Activated naive CD4-positive, alpha-beta T cell treated with anti-CD3 and anti-CD28 coated beads, Interleukin-2, amount 50 U/mL, for 24 hours (primary cell): ENCODE data around the gene UBR3.
"Not testable (repeated sequence)": the region's sequence is repeated elsewhere in the genome, so short reads cannot be mapped to it uniquely, and the experiment has no call there.

Experiments used
- H3K27ac Mint-ChIP-seq: one replicate; pipeline ENCODE4 v1.8.0; 2021; ENCODE audit warnings: mild to moderate bottlenecking, mixed read lengths
- H3K27me3 Mint-ChIP-seq: one replicate; pipeline ENCODE4 v1.8.0; 2021; ENCODE audit warnings: mixed read lengths
- H3K36me3 Mint-ChIP-seq: one replicate; pipeline ENCODE4 v1.8.0; 2021; ENCODE audit warnings: mixed read lengths
- H3K4me1 Mint-ChIP-seq: one replicate; pipeline ENCODE4 v1.8.0; 2021; ENCODE audit warnings: mixed read lengths
- H3K4me3 Mint-ChIP-seq: one replicate; pipeline ENCODE4 v1.8.0; 2021; ENCODE audit warnings: mild to moderate bottlenecking, mixed read lengths
- H3K9me3 Mint-ChIP-seq: one replicate; pipeline ENCODE4 v1.8.0; 2021; ENCODE audit warnings: mixed read lengths

The UBR3 gene

DNA sequence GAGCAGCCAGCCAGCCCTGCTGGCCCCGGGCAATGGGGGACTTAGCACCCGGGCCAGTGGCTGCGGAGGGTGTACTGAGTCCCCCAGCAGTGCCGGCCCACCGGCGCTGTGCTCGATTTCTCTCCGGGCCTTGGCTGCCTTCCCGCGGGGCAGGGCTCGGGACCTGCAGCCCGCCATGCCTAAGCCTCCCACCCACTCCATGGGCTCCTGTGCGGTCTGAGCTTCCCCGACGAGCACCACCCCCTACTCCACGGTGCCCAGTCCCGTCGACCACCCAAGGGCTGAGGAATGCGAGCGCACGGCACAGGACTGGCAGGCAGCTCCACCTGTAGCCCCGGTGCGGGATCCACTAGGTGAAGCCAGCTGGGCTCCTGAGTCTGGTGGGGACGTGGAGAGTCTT is 14.4 kb downstream of the UBR3 start:
- H3K9me3 Mint-ChIP-seq, H3K27me3 Mint-ChIP-seq, H3K4me3 Mint-ChIP-seq, H3K27ac Mint-ChIP-seq: not testable (repeated sequence)
- Mint-ChIP-seq H3K4me1 (peaks cover 66% of the 10 kb centered on the region), H3K36me3 (peaks cover 13% of the 10 kb centered on the region)

DNA sequence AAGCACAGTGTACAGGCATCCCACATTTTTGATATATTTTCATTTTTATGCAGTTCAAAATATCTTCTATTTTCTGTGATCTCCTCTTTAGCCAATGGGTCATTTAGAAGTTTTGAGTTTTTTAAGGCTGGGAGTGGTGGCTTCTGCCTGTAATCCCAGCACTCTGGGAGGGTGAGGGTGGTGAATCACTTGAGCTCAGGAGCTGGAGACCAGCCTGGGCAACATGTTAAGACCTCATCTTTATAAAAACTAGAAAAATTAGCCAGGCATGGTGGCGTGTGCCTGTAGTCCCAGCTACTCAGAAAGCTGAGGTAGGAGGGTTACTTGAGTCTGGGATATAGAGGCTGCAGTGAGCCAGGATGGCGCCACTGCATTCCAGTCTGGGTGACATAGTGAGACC is 17.8 kb downstream of the UBR3 start:
- H3K4me3 Mint-ChIP-seq: no peak overlapping the region
- H3K4me1 Mint-ChIP-seq: peaks cover 65% of the 10 kb centered on the region
- no peaks in the 10 kb centered on the region for H3K27me3 Mint-ChIP-seq
- H3K9me3 Mint-ChIP-seq: no peaks in the 10 kb centered on the region
- no peak overlapping the region for H3K27ac Mint-ChIP-seq
- peaks cover 19% of the 10 kb centered on the region for H3K36me3 Mint-ChIP-seq

DNA sequence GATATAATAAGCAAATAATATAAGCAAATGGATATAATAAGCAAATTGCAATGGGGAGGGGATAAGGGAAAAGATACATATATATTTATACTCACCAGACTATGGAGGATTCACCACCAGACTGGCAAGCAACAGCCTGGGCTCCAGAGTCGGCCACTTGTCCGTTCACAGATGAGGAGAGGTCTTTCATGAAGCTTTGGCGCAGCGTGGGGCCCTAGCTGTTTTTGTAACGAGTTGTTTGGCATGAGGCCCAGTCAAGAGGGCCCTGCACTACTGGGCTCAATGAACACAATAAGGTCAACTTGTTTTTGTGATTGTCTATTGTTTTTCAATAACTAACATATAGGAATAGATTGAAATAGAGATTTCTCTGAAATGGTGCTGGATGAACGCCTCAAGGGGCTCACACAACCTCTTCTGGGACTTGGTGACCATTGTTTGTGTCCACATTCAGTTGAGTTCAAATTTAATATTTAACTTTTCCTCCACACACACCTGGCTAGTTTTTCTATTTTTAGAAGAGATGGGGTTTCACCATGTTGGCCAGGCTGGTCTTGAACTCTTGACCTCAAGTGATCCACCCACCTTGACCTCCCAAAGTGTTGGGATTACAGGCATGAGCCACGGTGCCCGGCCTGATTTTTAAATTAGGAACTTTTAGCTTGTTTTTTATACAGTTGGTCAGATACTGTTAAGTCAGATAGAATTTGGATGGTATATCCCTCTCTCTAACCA is 21.9 kb downstream of the UBR3 start:
- not testable (repeated sequence) for H3K27me3 Mint-ChIP-seq, H3K4me3 Mint-ChIP-seq, H3K9me3 Mint-ChIP-seq, H3K27ac Mint-ChIP-seq
- peaks cover 71% of the 10 kb centered on the region for H3K4me1 Mint-ChIP-seq
- H3K36me3 Mint-ChIP-seq: peaks cover 14% of the 10 kb centered on the region

DNA sequence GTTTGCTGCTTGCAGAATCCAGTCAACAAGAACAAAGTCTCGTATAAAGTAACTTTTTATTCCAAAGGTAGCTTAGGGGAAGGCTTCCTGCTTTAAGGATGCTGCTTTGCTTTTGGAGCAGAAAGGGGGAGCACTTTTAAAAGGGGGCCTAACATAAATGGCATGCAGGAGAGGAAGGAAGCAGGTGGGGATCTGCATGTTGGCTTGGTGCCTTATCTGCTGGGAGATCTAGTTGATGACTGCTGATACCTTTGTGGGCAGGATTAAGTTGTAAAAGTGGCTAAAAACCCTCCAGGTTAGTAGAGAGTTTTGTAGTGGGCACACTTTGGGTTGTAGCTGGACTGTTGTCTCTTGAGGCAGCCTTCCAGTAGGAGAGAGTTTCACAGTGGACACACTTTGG is 22.5 kb downstream of the UBR3 start:
- H3K36me3 Mint-ChIP-seq: peaks cover 14% of the 10 kb centered on the region
- H3K4me3 Mint-ChIP-seq: no peak overlapping the region
- H3K27ac Mint-ChIP-seq: no peak overlapping the region
- no peaks in the 10 kb centered on the region for H3K27me3 Mint-ChIP-seq
- no peaks in the 10 kb centered on the region for H3K9me3 Mint-ChIP-seq
- H3K4me1 Mint-ChIP-seq: peaks cover 68% of the 10 kb centered on the region

DNA sequence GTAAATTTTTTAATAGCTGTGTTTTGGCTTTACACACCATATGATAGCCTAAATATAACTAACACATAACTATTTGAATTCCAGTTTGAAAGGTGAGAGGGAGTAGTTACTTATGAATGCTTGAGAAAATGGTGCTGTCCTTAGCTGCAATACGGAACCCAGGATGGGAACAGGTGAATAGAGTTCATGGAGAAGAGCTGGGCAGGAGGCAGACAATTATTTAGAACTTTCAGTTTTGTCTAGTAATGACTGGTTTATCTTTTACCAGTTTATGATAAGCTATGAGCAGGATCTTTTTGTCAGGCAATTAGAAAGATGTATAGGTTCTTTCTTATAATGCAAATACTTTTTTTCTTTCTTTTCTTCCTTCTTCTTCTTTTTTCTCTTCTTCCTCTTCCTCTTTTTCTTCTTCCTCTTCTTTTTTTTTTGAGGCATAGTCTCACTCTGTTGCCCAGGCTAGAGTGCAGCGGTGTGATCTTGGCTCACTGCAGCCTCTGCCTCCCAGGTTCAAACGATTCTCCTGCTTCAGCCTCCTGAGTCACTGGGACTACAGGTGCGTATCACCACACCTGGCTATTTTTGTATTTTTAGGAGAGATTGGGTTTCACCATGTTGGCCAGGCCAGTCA is 25.9 kb downstream of the UBR3 start:
- Mint-ChIP-seq H3K9me3 (no peaks in the 10 kb centered on the region), H3K27ac (no peak overlapping the region), H3K27me3 (no peaks in the 10 kb centered on the region), H3K4me1 (peaks cover 40% of the 10 kb centered on the region), H3K4me3 (no peak overlapping the region), H3K36me3 (peaks cover 12% of the 10 kb centered on the region)

DNA sequence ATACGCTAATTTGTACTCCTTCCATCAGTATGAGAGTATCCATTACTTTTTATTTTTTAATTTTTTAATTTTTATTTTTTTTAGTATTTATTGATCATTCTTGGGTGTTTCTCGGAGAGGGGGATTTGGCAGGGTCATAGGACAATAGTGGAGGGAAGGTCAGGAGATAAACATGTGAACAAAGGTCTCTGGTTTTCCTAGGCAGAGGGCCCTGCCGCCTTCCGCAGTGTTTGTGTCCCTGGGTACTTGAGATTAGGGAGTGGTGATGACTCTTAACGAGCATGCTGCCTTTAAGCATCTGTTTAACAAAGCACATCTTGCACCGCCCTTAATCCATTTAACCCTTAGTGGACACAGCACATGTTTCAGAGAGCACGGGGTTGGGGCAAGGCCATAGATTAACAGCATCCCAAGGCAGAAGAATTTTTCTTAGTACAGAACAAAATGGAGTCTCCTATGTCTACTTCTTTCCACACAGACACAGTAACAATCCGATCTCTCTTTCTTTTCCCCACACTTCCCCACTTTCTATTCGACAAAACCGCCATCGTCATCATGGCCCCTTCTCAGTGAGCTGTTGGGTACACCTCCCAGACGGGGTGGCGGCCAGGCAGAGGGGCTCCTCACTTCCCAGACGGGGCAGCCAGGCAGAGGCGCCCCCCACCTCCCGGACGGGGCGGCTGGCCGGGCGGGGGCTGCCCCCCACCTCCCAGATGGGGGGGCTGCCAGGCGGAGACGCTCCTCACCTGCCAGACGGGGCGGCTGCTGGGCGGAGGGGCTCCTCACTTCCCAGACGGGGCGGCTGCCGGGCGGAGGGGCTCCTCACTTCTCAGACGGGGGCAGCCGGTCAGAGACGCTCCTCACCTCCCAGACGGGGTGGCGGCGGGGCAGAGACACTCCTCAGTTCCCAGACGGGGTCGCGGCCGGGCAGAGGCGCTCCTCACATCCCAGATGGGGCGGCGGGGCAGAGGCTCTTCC is 28.3 kb downstream of the UBR3 start:
- not testable (repeated sequence) for H3K27me3 Mint-ChIP-seq, H3K4me3 Mint-ChIP-seq, H3K9me3 Mint-ChIP-seq, H3K27ac Mint-ChIP-seq, H3K36me3 Mint-ChIP-seq
- H3K4me1 Mint-ChIP-seq: peaks cover 37% of the 10 kb centered on the region

DNA sequence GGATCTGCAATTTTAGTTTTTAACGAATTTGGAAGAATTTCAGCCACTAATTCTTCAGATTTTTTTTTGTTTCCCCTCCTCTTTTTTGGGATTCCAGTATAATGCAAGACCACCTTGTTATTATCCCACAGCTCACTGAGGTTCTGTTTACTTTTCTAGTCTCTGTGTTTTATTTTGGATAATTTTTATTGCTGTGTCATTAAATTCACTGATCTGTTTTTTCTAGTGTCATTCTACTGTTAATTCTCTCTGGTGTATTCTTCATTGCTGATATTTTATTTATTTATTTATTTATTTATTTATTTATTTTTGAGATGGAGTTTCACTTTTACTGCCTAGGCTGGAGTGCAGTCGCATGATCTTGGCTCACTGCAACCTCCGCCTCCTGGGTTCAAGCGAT is 32.2 kb downstream of the UBR3 start:
- no peak overlapping the region for H3K4me3 Mint-ChIP-seq
- no peak overlapping the region for H3K27ac Mint-ChIP-seq
- H3K27me3 Mint-ChIP-seq: no peaks in the 10 kb centered on the region
- peaks cover 9% of the 10 kb centered on the region for H3K36me3 Mint-ChIP-seq
- peaks cover 41% of the 10 kb centered on the region for H3K4me1 Mint-ChIP-seq
- H3K9me3 Mint-ChIP-seq: no peaks in the 10 kb centered on the region

DNA sequence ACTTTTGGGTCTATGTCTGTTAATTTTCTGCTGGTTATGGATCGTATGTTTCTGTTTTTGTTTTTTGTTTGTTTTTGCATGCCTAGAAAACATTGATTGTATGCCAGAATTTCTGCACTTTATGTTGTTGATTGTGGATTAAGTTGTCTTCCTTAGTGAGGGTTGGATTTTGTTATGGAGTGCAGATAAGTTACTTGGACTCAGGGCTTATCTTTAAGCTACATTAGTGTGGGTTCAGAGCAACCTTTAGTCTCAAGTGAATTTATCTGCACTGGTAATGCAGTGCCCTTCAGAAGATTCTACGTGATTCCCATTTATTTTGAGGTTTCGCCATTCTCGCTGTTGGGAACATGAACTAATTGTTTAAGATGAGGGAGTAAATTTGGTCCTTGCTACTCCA is 32.9 kb downstream of the UBR3 start:
- peaks cover 9% of the 10 kb centered on the region for H3K36me3 Mint-ChIP-seq
- H3K27me3 Mint-ChIP-seq: no peaks in the 10 kb centered on the region
- peaks cover 43% of the 10 kb centered on the region for H3K4me1 Mint-ChIP-seq
- no peak overlapping the region for H3K4me3 Mint-ChIP-seq
- H3K27ac Mint-ChIP-seq: no peak overlapping the region
- H3K9me3 Mint-ChIP-seq: no peaks in the 10 kb centered on the region

DNA sequence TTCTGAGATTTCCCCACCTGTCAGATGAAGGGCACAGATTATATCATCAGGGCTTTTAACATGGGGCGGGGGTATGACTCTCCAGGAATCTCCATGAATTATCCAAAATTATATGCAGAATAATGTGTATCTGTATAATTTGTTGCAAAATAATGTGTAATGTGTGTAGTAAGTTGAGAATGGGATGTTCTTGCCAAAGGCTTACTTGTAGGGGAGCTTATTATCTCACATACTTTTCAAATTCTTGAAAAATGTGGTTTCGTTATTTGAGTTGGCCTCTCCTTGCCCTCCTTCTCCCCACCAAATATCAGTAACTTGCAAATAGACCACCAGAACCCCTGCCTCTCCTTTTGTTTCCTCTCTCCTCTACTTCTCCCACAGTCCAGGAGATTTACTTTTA is 35.6 kb downstream of the UBR3 start:
- H3K4me1 Mint-ChIP-seq: peaks cover 50% of the 10 kb centered on the region

DNA sequence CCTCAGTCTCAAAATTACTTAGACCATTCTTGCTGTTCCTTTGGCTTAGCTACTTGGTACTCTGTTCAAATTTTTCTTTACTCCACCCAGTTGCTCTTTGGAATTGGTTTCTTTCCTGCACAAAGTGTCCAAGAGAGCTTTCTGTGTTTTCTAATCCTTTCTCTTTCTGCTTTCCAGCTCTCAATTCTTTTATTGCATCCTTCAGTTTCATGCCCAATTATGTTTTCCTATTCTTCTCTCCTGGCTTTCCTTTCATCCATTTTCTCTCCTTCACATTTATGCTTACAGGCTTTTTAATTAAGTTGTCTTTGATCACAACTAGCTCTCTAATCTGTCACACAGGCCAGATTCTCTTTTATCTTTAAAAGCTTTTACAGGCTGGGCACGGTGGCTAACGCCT is 38.2 kb downstream of the UBR3 start:
- Mint-ChIP-seq H3K36me3 (peaks cover 8% of the 10 kb centered on the region), H3K27me3 (no peaks in the 10 kb centered on the region), H3K4me3 (no peak overlapping the region), H3K9me3 (no peaks in the 10 kb centered on the region), H3K4me1 (peaks cover 57% of the 10 kb centered on the region), H3K27ac (peak overlapping the region; percentile 26)

More for the DNA sequence above, 35.6 kb downstream of the UBR3 start:
- no peak overlapping the region for H3K4me3 Mint-ChIP-seq
- H3K9me3 Mint-ChIP-seq: no peaks in the 10 kb centered on the region
- no peaks in the 10 kb centered on the region for H3K27me3 Mint-ChIP-seq
- H3K27ac Mint-ChIP-seq: no peak overlapping the region
- peaks cover 11% of the 10 kb centered on the region for H3K36me3 Mint-ChIP-seq

DNA sequence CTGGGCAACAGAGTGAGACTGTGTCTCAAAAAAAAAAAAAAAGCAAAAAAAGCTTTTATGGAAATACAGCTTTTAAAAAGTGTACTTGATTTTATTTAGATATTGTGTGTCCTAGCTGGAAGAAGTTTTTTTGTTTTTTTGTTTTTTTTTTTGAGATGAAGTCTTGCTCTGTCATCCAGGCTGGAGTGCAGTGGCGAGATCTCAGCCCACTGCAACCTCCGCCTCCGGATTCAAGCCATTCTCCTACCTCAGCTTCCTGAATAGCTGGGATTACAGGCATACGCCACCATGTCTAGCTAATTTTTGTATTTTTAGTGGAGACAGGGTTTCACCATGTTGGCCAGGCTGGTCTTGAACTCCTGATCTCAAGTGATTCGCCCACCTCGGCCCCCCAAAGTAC is 39.0 kb downstream of the UBR3 start:
- not testable (repeated sequence) for H3K27me3 Mint-ChIP-seq, H3K27ac Mint-ChIP-seq, H3K9me3 Mint-ChIP-seq, H3K4me3 Mint-ChIP-seq
- Mint-ChIP-seq H3K4me1 (peaks cover 60% of the 10 kb centered on the region), H3K36me3 (peaks cover 11% of the 10 kb centered on the region)

DNA sequence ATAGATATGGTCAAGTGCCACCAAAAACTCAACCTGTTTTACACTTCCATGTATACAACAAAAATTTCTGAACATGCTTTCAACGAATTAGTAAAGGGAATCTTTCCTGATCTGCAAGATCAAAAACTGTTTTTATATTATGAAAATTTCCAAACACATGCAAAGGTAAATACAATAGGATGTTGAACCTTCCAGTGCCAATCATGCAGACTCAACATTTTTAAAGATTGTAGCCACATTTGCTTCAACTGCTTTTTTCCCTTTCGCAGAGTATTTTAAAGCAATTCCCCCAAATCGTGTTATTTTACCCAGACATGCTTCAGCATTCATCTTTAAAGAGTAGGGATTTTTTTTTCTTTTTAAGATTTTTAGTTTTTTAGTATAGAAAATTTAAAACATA is 40.3 kb downstream of the UBR3 start:
- Mint-ChIP-seq H3K9me3 (no peaks in the 10 kb centered on the region), H3K4me1 (peaks cover 49% of the 10 kb centered on the region), H3K36me3 (peaks cover 5% of the 10 kb centered on the region), H3K27me3 (no peaks in the 10 kb centered on the region), H3K4me3 (no peak overlapping the region), H3K27ac (no peak overlapping the region)

DNA sequence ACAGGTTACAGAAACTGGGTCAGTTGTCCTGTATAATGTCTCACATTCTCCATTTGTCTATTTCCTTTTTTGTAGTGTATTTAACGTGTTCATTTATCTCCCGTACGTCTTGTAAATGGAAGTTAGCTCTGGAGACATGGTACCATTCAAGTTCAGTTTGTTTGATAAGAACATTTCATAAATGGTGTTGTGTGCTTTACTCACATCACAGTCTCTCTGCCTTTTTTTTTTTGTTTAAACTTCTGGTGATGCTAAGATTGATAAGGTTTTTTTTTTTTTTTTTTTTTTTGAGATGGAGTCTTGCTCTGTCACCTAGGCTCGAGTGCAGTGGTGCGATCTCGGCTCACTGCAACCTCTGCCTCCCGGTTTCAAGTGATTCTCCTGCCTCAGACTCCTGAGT is 41.7 kb downstream of the UBR3 start:
- H3K36me3 Mint-ChIP-seq: peaks cover 6% of the 10 kb centered on the region
- H3K27me3 Mint-ChIP-seq: no peaks in the 10 kb centered on the region
- no peak overlapping the region for H3K27ac Mint-ChIP-seq
- H3K4me3 Mint-ChIP-seq: no peak overlapping the region
- no peaks in the 10 kb centered on the region for H3K9me3 Mint-ChIP-seq
- H3K4me1 Mint-ChIP-seq: peaks cover 37% of the 10 kb centered on the region

DNA sequence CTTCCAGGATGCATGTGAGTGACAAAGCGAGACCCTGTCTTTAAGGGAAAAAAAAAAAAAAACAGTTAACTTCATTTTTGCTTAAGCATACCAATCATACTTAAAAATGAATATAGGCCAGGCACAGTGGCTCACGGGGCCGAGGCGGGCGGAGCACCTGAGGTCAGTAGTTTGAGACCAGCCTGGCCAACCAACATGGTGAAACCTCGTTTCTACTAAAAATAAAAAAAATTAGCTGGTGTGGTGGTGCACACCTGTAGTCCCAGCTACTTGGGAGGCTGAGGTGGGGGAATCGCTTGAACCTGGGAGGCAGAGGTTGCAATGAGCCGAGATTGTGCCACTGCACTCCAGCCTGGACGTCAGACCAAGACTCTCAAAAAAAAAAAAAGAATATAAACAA is 44.1 kb downstream of the UBR3 start:
- not testable (repeated sequence) for H3K27ac Mint-ChIP-seq, H3K9me3 Mint-ChIP-seq, H3K27me3 Mint-ChIP-seq, H3K36me3 Mint-ChIP-seq, H3K4me3 Mint-ChIP-seq
- H3K4me1 Mint-ChIP-seq: peaks cover 33% of the 10 kb centered on the region

DNA sequence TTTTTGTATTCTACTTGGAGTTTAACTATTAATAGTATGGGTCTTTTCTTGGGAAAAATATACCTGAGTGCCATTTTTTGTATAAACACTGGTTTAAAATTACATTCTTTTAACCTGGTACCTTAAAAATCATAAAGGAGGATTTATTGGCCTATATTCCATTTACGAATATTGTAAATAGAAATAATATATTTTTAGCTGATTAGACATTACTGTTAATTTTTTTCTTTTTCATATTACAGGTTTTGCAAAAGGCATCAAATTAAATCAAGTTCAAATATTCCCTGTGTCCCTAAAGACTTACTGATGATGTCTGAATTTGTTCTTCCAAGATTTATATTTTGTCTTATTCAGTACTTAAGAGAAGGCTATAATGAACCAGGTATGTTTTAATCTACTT is 44.7 kb downstream of the UBR3 start:
- H3K27ac Mint-ChIP-seq: no peak overlapping the region
- H3K27me3 Mint-ChIP-seq: no peaks in the 10 kb centered on the region
- no peak overlapping the region for H3K4me3 Mint-ChIP-seq
- H3K9me3 Mint-ChIP-seq: no peaks in the 10 kb centered on the region
- H3K36me3 Mint-ChIP-seq: peaks cover 6% of the 10 kb centered on the region
- H3K4me1 Mint-ChIP-seq: peaks cover 33% of the 10 kb centered on the region

DNA sequence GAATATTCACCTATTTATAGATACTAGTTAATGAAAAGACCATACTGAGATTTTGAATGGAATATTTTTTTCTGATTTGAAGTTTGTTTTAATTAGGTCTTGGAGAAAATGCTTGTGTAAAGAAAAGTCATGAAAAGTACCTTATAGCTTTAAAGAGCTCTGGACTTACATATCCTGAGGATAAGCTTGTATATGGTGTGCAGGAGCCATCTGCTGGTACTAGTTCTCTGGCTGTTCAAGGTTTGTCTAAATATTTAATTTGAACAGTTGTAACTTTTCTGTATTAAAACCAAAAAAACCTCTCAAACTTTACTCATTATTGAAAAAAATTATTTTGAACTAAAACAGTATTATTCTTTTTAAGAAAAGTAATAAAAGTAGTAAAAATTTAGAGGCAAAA is 50.1 kb downstream of the UBR3 start:
- no peak overlapping the region for H3K4me3 Mint-ChIP-seq

More for the DNA sequence above, 50.1 kb downstream of the UBR3 start:
- Mint-ChIP-seq H3K9me3 (no peaks in the 10 kb centered on the region), H3K27ac (no peak overlapping the region), H3K4me1 (peaks cover 9% of the 10 kb centered on the region), H3K27me3 (no peaks in the 10 kb centered on the region), H3K36me3 (peaks cover 3% of the 10 kb centered on the region)
